Hypothalamus (tissue), 51 donors: ENCODE data around the gene OR7G2.
"Not testable (repeated sequence)": the region's sequence is repeated elsewhere in the genome, so short reads cannot be mapped to it uniquely, and the experiment has no call there.

Experiments
- DNase-seq, 51 donors: peaks; one replicate each; lab custom pipeline; 2025; lab: John Stamatoyannopoulos, UW

The OR7G2 gene

DNA sequence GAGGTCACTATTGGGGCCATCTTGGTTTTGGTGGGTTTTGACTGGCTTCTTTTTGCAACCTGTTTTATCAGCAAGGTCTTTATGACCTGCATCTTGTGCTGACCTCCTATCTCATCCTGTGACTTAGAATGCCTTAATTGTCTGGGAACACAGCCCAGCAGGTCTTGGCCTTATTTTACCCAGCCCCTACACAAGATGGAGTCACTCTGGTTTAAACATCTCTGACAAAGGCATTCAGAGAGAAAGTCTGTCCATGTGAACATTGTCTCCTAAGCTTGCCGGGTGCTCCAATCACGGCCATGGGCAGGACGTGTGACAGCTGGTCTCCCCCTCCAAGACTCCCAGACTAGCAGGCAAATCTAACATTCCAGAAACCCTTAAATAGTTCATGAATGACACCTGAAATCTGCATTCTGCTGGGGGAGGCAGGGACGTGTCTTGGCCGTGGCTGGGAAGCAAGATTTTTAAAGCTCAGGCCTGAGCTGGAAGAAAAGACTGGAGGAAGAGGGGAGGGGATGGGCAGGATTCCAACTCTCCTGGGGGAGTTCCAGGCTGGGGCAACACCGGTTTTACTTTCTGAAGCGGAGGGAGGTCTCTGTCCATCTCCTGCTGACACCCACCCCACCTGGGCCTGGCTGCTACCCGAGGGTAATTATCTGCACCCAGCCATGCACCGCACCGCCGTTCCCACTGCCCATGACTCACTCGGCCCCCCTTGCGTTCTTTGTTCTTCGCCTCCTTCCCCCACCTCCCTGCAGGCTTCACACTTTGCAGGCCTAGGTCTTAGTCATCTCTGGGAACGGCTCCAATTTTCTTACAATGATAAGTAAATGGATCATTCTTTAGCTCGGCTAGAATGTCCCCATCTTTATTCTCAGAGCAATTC lies 32.0 kb downstream of the OR7G2 start:
- peak in 42 of 51 donors; percentile 4 to 87 (median 35) for DNase-seq

- no peak for DNase-seq
Measured at GRCh38 chr19:9073806-9074205, 33.5 kb downstream of the OR7G2 start.

DNA sequence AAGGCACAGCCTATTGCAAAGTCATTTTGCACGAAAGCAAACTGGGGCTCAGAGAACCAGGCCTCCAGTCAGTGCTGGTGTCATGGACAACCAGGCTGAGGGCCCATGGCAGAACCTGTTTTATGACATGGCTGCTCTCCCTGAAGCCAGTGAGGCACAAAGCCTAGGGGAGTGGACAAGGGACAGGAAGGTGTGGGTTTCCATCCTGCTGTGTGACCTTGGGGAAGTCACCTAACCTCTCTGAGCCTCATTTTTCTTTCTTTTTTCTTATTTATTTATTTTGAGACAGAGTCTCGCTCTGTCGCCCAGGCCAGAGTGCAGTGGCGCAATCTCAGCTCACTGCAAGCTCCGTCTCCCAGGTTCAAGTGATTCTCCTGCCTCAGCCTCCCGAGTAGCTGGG lies 35.6 kb downstream of the OR7G2 start:
- DNase-seq: not testable (repeated sequence)

- DNase-seq: no peak
Measured at GRCh38 chr19:9070066-9070465, 37.2 kb downstream of the OR7G2 start.

GRCh38 chr19:9065457-9066014 lies 41.7 kb downstream of the OR7G2 start:
- DNase-seq: no peak

DNA sequence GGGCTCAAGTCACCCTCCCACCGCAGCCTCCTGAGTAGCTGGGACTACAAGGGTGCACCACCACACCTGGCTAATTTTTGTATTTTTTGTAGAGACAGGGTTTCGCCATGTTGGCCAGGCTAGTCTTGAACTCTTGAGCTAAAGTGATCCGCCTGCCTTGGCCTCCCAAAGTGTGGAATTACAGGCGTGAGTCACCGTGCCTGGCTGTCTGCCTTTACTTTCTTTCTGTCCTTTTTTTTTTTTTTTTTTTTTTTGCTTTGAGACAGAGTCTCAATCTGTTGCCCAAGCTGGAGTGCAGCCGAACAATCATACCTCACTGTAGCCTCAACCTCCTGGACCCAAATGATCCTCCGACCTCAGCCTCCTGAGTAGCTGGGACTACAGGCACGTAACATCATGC lies 45.4 kb downstream of the OR7G2 start:
- no peak for DNase-seq

DNA sequence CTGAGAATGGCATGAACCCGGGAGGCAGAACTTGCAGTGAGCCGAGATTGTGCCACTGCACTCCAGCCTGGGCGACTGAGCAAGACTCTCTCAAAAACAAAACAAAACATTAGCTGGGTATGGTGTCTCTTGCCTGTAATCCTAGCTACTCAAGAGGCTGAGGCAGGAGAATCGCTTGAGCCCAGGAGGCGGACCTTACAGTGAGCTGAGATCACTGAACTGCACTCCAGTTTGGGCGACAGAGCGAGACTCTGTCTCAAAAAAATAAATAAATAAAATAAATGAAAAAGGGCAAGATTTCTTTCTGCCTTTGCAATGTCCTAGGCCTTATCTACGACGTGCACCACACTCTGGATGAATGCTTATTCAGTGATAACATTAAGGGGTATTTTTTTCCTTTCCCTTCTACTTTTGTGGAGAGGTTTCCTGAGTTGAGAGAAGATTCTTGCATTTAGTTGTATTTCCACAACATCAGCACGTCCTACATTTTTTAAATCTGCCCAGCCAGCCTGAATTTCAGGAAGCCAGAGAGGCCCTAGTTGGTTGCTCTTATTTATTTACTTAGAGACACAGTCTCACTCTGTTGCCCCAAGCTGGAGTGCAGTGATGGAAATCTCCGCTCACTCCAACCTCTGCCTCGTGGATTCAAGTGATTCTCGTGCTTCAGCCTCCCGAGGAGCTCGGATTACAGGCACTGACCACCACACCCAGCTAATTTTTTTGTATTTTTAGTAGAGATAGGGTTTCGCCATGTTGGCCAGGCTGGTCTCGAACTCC lies 46.5 kb downstream of the OR7G2 start:
- no peak for DNase-seq

DNA sequence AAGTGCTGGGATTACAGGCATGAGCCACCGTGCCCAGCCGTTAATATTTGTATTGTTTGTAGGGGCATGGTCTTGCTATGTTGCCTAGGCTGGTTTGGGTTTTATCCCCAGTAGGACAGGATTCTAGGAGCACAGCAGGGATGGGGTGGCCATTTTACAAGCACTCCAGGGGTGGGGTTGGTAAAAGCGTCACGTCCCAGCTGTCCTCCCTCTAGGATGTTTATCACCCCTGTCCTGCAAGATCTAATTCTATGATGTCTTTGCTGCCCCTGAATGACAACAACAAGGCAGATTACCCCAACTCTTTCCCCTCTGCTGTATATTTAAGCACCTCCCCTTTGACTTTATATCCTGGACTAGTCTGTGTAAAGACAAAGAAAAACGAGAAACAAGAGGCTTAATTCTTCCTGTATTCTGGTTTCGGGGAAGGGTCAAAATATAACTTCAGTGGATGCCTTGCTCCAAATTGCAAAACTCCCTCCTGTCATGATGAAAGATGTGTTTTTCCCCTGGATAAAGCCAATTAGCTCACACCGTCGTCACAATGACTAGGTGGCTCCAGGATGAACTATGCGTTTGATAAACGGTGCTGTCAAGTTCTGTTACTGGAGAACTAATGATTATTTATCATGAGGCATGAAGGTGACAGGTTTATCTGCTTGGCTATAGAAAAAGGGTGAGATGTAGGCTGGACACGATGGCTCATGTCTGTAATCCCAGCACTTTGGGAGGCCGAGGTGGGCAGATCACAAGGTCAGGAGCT lies 48.2 kb downstream of the OR7G2 start:
- no peak for DNase-seq

DNA sequence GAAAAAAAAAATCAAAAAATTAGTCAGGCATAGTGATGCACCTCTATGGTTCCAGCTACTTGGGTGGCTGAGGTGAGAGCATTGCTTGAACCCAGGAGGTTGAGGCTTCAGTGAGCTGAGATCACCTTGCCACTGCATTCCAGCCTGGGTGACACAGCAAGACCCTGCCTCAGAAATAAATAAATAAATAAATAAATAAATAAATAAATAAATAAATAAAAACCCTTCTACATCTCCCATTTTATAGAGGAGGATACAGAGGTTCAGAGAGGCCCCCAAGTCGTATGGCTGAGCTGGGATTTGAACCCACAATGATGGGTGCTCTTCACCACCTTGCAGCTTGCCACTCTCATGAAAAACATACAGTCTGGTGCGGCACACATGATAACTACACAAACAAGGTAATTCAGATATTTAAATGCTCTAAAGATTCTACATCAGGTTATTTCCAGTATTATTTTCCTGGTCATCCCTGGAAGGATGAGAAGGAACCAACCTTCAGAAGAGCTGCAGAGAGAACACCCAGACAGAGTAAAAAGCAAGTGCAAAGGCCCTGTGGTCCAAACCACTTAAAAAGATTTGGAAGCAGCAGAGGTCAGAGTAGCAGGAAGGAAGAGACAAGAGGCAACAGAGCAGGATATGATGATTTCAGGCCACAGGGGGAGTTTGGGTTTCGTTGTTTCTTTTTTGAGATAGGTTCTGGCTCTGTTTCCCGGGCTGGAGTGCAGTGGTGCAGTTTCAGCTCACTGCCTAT lies 49.6 kb downstream of the OR7G2 start:
- DNase-seq: no peak

DNA sequence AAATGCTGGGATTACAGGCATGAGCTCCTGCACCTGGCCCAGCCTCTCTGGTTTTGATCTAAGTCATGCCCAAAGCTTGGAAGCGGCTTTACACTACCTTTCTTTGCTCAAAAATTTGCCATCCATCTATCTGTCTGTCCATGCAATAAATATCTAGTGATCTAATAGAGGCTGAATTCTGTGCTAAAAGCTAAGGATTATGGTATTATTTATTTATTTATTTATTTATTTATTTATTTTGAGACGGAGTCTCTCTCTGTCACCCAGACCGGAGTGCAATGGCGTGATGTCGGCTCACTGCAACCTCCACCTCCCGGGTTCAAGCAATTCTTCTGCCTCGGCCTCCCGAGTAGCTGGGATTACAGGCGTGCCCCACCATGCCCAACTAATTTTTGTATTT lies 51.1 kb downstream of the OR7G2 start:
- not testable (repeated sequence) for DNase-seq

DNA sequence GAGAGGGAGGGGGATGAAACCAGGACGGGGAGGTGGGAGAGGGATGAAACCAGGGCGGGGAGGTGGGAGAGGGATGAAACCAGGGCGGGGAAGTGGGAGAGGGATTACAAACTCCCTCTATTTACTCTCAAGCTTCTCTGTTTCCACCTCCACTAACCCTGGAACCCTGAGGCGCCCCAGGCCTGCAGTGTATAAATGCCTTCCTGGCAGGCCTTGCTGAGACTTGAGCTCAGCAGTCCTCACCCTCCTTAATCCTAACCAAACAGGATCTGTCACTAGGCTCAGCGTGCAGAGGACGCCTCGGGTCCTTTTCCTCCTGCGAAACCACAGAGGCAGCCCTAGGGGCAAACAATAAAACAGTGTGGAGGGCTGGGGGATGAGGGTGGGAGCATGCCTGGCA lies 52.5 kb downstream of the OR7G2 start:
- DNase-seq: no peak

- no peak for DNase-seq
Measured at GRCh38 chr19:9054207-9054606, 53.1 kb downstream of the OR7G2 start.

DNA sequence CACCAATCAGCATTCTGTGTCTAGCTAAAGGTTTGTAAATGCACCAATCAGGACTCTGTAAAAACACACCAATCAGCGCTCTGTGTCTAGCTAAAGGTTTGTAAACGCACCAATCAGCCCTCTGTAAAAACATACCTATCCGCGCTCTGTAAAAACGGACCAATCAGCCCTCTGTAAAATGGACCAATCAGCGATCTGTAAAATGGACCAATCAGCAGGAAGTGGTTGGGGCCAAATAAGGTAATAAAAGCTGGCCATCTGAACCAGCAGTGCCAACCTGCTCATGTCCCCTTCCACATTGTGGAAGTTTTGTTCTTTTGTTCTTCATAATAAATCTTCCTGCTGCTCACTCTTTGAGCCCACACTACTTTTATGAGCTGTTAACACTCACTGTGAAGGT lies 53.6 kb downstream of the OR7G2 start:
- not testable (repeated sequence) for DNase-seq

- DNase-seq: no peak
Measured at GRCh38 chr19:9052894-9053293, 54.4 kb downstream of the OR7G2 start.
